Measurements from ENCODE around the gene SLC2A6.

SLC2A6 gene

GRCh38 chr9:133515615-133516255 lies 36.8 kb upstream of the SLC2A6 start:
- DNase-seq (ENCODE audit: low read depth in 1 of 2, low spot score in 1 of 2) = no peak

GRCh38 chr9:133515240-133515610 lies 36.3 kb upstream of the SLC2A6 start:
- no peak for DNase-seq (ENCODE audit: low read depth in 1 of 2, low spot score in 1 of 2)

GRCh38 chr9:133514460-133515239 lies 35.8 kb upstream of the SLC2A6 start:
- no peak for DNase-seq (ENCODE audit: low read depth in 1 of 2, low spot score in 1 of 2)

GRCh38 chr9:133513214-133514100 lies 34.6 kb upstream of the SLC2A6 start:
- DNase-seq (ENCODE audit: low read depth in 1 of 2, low spot score in 1 of 2) = no peak

GRCh38 chr9:133512253-133513213 lies 33.6 kb upstream of the SLC2A6 start:
- no peak for DNase-seq (ENCODE audit: low read depth in 1 of 2, low spot score in 1 of 2)

GRCh38 chr9:133511607-133512006 lies 32.7 kb upstream of the SLC2A6 start:
- DNase-seq (ENCODE audit: low read depth in 1 of 2, low spot score in 1 of 2) = no peak

- no peak for DNase-seq (ENCODE audit: low read depth in 1 of 2, low spot score in 1 of 2)
These were observed 32.1 kb upstream of the SLC2A6 start for GRCh38 chr9:133510926-133511505.

- DNase-seq (ENCODE audit: low read depth in 1 of 2, low spot score in 1 of 2) = no peak
These were observed 30.5 kb upstream of the SLC2A6 start for GRCh38 chr9:133509179-133510083.

- DNase-seq (ENCODE audit: low read depth in 1 of 2, low spot score in 1 of 2) = no peak
These were observed 29.1 kb upstream of the SLC2A6 start for GRCh38 chr9:133508046-133508445.

- DNase-seq (ENCODE audit: low read depth in 1 of 2, low spot score in 1 of 2) = no peak
These were observed 28.5 kb upstream of the SLC2A6 start for GRCh38 chr9:133507246-133507965.

- DNase-seq (ENCODE audit: low read depth in 1 of 2, low spot score in 1 of 2) = no peak
These were observed 27.7 kb upstream of the SLC2A6 start for GRCh38 chr9:133506653-133507038.

GRCh38 chr9:133505901-133506652 lies 27.2 kb upstream of the SLC2A6 start:
- no peak for DNase-seq (ENCODE audit: low read depth in 1 of 2, low spot score in 1 of 2)

GRCh38 chr9:133505186-133505830 lies 26.4 kb upstream of the SLC2A6 start:
- no peak for DNase-seq (ENCODE audit: low read depth in 1 of 2, low spot score in 1 of 2)

- no peak for DNase-seq (ENCODE audit: low read depth in 1 of 2, low spot score in 1 of 2)
These were observed 23.2 kb upstream of the SLC2A6 start for GRCh38 chr9:133502112-133502511.

- no peak for DNase-seq (ENCODE audit: low read depth in 1 of 2, low spot score in 1 of 2)
These were observed 21.0 kb upstream of the SLC2A6 start for GRCh38 chr9:133499892-133500270.

- no peak for DNase-seq (ENCODE audit: low read depth in 1 of 2, low spot score in 1 of 2)
These were observed 20.4 kb upstream of the SLC2A6 start for GRCh38 chr9:133499132-133499891.
